Measurements from ENCODE around the gene LRRC40.
"Not testable (repeated sequence)": the region's sequence is repeated elsewhere in the genome, so short reads cannot be mapped to it uniquely, and the experiment has no call there.

LRRC40 gene

DNA sequence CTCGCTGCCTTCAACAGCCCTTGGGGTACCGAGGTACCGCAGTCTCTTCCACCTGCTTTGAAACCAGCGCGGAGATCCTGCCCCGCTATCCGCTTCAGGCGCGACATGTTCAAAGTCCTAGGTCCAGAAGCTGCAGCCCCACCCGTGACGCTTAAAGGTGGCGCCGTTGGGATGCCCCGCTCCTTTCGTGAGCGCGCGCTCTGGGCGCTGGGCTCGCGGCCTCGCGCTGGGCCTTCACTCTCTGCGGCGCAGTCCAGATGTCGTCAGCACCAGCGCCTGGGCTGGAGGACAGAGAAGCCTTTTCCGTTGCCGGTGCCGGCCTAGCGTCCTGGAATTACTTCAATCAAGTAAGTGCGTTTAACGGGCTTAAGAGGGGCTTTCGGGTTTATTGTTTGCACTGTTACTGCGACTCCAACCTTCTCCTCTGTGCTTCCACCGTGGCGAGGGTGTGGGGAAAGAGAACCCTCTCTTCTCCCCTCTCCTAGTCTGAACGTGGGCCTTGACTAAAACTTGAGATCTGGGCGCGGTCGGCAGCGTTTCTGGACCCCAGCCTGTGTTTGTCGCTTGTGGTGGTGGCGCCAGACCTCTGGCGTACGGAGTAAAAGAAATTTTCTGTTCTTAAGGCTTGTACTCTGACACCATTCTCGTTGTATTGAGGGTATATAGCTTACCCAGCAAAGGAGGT, at the start of gene LRRC40:
Gene LRRC40 (minus strand): TSS at position 146 of the 685 bp plus-strand sequence. CDS start 39 bp downstream, at position 107.
- peak; percentile 98 for DNase-seq

DNA sequence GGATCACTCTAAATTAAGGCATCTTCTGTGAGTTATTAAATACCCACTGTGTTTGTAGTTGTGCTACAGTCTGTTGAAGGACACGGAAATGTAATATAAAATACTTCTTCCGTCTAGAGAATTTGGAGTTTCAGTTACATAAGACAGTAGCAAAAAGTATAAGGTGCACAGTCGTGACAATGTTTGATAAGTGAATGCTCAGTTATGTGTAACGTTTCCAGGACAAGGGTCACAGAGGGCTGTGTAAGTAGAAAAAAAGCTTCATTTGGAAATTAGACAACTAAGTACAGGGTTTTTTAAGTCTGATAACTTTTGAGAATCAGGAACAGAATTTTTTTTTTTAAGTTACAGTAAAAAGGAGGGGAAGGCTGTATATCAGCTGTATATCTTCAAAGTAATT, 43.4 kb upstream of the LRRC40 start:
- DNase-seq: no peak

DNA sequence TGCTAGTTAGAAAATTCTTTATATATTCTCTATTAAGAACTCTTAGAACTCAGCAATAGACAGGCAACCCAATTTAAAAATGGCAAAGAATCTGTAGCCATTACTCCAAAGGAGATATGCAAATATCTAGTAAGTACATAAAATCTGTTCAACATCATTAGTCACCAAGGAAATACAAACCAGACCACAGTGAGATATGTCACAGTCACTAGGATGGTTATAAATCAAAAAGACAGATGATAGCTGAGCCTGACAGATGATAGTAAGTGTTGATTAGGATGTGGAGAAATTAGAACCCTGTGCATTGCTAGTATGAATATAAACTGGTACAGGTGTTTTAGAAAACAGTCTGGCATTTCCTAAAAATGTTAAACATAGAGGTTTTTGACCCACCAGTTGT, 42.4 kb upstream of the LRRC40 start:
- no peak for DNase-seq

DNA sequence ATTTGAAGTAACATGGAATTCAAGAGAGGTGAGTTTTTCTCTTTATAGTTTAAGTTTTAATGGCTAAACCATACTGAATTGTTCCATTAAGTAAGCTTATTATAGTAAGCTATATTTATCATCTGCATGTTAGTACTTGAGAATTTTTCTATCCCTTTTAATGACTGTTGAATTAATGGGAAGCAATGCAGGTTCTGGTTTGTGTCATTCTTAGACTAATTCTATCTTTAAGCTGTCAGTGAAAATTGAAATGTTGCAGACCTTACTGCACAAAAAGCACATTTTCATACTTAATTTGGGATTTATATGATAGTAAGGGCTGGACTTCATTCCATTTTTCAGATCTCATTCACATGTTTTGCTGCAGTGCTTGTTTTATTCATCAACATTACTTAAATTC, 41.7 kb upstream of the LRRC40 start:
- no peak for DNase-seq

DNA sequence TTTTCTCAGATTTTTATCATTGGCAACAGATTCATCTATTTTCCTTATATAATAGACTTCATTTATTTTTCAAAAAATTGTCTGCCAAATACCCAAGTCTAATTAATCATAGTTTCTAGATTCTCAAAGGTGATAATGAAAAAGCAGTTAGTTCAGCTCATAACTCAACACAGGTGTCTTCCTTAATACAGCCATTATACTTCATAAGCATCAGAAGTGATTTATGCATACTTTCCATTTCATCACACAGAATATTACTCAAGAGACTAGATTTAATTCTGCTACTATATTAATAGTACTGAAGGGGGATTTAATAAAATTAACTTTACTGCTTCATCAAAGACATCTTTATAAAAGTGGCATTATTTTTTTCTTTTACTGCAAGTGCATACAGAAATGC, 34.6 kb upstream of the LRRC40 start:
- DNase-seq: no peak

DNA sequence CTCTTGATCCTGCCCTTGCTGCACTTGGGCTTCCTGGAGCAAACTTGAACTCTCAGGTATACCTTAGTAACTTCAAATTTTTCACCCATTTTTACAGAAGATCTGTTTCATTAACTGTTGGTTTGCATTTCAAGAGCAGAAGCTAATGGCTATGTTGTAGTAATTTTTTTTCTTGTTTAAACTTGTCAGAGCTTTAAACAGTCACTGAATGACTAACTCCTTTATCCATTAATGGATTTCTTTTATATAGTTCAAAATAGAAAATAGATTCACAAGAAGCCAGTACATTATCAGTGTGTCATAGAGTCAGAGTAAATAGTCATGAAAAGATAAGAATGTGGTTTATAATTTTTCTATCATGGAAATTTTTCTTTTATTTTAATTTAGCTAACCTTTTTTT, 29.4 kb upstream of the LRRC40 start:
- no peak for DNase-seq

DNA sequence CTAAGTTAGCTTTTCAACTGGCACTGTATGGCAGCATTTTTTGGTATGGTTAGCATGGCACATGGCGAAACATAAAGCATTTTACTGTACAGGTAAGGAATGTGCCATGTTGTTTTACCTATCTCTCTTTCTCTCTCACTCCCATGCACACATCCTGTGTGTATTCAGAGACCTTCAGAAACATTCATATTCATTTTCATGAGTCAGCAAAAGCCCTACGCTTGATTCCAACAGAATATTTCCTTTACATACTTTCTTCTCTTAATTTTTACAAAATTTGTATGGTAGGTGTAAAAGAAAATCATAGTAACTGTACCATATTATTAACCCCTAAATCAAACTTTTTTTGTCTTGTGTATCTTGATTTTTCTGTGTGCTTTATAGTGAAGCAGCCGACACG, 26.1 kb upstream of the LRRC40 start:
- no peak for DNase-seq

DNA sequence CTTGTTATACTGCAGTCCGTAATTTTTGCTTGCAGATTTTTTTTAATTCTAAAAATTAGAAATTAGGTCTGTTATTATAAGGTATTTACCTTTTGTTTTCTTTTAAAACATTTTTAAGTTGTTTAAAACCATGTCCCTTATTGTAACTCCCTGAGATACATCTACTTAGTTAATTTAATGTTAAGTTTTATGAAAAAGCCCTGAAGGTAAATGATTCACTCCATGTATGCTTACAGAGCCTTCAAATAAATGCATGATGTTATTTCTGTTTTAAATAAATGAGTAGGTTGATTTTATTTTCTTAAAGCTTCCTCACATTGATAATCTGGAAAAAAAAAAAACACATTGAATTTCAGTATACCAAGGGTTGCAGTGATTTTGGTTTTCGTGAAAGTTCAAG, 23.3 kb upstream of the LRRC40 start:
- no peak for DNase-seq

DNA sequence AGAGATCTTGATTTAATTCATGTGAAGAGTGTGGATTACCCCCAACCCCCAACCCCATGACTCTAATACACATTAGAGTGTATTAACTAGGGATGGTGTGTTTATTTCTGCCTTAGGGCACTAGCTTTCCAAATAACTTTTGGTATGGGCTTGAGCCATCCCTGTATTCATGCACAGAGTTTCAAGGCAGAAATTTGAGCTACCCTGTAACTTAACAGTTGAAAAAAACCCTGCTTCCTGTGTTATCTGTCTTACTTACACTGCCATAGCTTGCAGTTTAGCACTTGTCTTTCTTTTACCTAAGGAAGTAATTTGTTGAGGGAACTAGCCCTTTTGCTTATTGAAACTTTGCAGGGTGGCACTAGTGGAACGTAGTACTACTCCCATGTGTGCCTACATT, 22.1 kb upstream of the LRRC40 start:
- no peak for DNase-seq

DNA sequence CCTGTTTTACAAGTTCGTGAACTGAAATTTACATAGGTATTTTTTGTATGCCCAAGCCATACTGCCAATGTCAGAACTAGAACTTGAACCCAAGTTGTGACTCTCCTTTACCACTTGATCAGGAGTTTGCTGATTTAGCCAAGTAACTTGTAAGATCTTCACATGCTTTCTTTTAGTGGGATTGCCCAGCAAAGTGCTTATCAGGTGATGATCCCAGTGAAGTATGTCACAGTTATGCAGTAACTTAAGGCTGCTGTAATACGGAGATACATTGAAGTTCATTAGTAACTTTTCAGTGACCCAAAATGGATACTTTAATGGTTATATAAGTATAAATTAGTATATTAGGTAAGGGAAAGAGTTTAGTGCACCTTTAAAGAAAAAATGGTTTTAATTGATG, 19.6 kb upstream of the LRRC40 start:
- DNase-seq: no peak

DNA sequence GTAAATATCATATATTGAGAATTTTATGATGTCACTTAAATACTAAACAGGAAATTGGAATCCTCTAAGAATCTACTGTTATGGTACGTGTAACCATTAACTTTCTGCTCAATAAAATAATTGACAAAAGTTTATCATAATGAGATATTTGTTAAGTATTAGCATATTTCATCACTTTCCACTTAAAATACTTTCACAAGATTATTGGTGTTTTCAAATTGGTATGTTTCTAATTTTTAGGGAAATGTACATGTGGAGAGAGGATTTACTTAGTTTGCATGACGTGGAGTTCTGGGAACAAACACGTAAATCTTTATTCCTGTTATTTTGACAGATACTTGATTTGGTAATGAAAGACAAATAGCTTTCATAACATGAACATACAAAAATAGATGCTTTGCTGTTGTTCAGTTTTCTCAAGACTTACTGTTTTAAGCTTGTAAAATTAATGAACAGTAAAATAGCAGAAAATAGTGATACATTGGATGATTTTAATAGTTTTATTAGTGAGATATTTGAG, 17.4 kb upstream of the LRRC40 start:
- DNase-seq: no peak

DNA sequence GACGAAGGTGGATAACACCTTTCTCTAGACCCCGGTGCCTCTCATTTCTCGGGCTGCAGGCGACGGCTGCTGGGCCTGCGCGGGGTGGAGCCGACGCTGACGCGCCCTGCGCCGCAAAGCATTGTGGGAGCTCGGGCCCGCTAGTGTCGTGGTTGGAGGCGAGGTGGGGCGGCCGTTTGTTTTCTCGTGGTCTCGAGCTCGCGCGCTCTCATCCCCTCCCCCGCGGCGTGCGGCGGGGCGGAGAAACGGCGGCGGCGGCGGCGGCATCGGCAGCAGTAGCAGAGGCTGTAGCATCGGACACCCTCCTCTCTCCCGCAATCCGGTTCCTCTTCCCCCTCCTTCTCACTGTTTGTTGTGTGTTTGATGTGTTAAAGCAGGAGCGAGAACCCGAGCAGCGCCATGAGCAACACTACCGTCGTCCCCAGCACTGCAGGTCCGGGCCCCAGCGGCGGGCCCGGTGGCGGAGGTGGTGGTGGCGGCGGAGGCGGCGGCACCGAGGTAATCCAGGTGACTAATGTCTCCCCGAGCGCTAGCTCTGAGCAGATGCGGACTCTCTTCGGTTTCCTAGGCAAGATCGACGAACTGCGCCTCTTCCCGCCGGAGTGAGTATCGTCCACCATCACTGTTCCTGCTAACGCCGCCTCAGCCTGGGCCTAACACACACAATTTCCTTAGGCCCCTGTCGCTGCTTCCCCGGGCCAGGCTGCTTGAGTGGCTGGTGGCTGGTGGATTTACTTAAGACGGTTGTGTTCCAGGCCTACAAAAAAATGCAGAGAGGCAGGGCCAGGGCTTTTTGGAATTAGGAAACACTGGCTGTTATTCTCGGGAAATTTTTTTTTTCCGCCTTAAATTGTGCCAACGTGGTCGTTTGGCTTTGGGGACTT, 16.1 kb upstream of the LRRC40 start, which contains the start of gene SRSF11:
Gene SRSF11 (plus strand): TSS at position 143 of the 884 bp plus-strand sequence. CDS start 257 bp downstream, at position 400.
- peak; percentile 99 for DNase-seq

DNA sequence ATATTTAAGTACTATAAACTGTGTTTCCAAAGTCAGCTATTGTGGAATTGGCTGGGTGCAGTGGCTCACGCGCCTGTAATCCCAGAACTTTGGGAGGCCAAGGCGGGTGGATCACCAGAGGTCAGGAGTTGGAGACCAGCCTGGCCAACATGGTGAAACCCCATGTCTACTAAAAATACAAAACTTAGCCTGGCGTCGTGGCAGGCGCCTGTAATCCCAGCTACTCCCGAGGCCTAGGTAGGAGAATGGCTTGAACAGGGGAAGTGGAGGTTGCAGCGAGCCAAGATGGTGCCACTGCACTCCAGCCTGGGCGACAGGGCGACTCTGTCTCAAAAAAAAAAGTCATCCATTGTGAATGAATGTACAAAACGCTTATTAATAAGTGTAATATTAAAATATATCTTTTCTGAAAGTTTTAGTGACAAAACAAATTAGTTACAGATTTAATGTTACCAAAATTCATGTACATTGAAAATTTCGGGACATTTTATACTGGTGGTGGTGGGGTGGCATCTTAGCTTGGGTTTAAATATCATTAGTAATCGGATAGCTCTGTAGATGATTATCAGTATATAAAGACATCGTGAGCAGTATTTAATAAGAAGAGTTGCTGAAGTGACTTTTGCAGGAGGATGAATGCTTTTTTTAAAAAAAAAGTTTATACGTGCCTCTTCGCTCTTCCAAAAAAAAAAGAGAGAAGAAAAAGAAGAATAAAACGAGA, 15.3 kb upstream of the LRRC40 start:
- no peak for DNase-seq

DNA sequence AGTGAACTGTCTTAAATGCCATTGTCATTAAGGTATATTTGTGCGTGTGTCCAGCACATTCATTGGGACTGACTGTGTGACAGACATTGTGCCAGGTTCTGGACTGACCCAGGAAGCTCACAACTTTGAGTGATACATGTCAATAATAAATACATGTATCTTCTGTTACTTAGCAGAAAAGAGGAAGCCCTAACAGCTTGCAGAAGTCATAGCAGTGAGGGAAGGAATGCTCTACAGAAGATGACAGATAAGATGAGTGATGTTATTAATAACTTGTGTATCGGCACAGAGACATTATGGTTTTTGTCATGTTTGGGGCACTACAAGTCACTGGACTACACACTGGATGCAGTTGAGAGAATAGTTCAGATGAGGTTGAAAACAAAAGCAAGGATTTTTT, 14.6 kb upstream of the LRRC40 start:
- DNase-seq: no peak

DNA sequence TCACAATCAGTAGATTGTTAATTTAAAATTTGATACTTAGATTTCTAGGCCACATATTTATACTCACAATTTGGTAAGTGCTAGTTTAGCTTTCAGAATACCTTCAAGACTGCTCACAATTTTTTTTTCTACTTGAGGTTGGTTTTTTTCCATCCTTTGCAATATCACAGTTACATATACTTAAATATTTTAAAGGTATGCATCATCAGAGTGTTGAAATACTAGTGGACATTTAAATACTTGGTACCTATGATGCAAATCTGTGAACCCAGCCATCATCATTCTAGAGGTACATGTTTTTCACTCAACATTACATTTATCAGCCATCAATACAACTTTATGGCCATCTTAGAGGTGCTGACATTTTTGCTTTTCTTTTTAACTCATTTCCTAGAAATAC, 6.2 kb upstream of the LRRC40 start:
- DNase-seq: no peak

DNA sequence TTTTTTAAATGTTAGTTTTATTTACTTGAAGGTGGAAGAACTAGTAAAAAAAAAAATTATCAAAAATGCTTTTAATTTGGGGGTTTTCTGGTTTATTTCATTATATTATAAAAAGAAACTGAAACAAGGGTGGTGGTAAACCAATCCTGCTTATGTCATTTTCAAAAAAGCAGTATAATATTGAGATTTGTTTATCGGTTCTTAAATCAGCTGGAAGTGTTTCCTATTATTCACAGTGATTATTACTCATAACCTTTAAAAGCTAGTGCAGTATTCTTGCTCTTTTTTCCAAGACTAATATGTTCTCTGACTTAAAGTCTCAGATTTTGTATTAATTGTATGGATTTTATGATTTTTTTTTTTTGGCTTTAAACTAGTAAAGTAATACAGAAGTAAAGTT, 5.4 kb upstream of the LRRC40 start:
- no peak for DNase-seq

DNA sequence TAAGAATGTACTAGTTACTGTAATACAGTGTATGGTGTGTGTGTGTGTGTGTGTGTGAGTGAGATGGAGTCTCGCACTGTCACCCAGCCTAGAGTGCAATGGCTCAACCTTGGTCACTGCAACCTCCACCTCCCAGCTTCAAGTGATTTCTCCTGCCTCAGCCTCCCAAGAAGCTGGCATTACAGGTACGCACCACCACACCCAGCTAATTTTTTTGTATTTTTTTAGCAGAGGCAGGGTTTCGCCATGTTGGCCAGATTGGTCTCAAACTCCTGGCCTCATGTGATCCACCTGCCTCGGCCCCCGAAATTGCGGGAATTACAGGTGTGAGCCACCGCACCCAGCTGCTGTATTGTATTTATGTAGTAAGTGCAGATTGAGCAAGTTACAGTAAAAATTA, 2.9 kb upstream of the LRRC40 start:
- no peak for DNase-seq

DNA sequence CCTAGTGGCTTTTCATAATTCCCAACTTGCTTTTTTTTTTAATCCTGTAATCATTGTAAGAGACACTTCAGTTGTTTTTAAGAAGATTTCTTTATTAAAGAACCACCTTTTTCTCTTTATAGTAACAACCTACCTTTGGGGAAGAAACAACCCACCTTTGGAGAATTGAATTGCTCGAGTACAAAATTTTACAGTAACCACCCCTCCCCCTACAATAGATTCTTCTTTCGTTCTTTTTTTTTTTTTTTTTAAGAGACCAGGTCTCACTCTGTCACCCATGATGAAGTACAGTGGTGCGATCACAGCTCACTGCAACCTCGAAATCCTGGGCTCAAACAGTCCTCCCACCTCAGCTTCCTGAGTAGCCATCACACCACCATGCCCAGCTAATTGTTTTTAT, 2.1 kb upstream of the LRRC40 start:
- no peak for DNase-seq

DNA sequence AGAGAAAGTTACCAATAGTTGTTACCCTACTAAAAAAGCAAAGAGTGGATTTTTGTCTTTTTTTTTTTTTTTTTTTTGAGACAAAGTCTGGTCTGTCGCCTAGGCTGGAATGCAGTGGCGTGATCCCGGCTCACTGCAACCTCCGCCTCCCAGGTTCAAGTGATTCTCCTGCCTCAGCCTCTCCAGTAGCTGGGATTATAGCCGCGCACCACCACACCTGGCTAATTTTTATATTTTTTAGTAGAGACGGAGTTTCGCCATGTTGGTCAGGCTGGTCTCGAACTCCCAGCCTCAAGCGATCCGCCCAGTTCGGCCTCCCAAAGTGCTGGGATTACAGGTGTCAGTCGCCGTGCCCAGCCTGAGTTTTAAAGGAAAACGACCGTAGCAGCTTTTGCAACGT, 1.5 kb upstream of the LRRC40 start:
- DNase-seq: not testable (repeated sequence)

DNA sequence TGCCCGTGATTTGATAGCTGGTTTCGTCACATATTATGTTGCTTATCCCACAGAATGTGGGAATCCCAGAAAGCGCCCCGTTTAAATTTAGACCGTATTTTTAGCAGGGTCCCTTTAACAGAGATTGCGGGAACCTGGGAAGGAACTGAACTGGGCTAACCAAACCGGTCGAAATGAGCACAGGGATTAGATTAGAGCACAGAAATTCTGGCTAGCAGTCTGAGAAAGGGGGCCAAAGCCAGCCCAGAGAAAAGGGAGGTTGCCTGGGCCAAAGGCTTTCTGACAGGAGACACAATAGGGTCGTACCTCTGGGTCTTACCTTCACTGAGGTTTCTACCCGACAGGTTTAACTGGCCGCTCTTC, 327 bp downstream of the LRRC40 start:
- no peak for DNase-seq

DNA sequence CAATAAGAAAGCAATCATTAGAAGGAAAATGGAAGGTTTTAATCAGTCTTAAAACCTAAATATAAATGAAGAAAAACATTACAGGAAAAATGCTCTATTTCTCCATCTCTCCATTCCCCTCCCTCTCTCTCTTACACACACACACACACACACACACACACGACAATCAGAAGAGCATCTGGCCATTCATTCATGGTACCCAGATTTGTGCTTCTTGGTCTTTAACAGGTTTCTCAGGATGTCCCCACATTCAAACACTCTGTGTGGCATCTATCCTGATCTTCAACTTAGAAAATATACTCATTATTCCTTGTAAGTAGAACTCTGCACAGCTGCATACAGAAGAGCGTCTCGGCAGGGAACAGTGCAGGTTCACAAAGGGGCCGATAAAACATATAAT, 779 bp downstream of the LRRC40 start:
- DNase-seq: no peak

DNA sequence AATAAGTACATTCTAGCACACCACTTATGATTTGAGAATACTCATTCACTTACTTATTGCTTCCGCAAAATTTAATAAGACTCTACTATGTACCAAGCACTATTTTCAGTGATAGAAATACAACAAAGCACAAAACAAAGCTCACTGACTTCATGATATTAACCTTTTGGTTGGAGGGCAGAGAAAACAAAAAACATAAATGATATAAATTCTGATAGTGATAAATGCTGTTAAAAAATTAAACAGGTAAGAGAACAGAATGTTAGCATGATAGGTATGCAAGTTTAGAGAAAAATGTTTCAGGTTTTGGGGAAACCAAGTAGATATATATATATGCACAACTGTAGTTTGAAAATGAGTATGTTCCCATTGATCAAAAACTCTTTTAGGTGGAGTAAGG, 1.2 kb downstream of the LRRC40 start:
- DNase-seq: no peak

DNA sequence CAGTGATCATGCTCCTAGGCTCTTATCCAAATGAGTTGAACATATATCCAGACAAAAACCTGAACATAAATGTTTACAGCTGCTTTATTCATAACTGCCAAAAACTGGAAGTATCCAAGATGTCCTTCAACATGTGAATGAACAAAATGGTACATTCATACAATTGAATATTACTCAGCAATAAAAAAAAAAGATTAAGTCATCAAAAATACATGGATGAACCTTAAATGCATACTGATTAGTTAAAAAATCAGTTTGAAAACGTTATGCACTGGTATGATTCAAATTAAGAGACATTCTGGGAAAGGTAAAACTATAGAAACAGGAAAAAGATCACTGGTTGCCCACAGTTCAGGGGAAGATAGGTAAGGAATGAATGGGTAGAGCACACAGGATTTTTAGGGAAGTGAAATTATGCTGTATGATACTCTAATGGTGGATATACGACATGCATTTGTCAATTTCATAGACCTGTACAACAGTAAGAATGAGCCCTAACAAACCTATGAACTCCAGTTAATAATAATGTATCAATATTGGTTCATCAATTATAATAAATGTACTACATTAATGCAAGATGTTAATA, 3.1 kb downstream of the LRRC40 start:
- no peak for DNase-seq

All from stimulated activated CD8-positive, alpha-beta memory T cell treated with anti-CD3 and anti-CD28 coated beads, Interleukin-4, amount 100 ng/mL, for 48 hours (primary cell).